Common myeloid progenitor, CD34-positive (primary cell): ENCODE results near the gene GAST.
"Not testable (repeated sequence)": the region's sequence is repeated elsewhere in the genome, so short reads cannot be mapped to it uniquely, and the experiment has no call there.

Experiments used
- CTCF ChIA-PET: fragments of 350-600 bp; sonication (Branson Sonifier 250); formaldehyde crosslinking; loops from one replicate; lab custom pipeline; 2021; ENCODE audit warnings: antibody characterized with exemption; lab: Charles Lee
- POLR2A ChIA-PET: fragments of 350-600 bp; sonication (Branson Sonifier 250); formaldehyde crosslinking; loops from one replicate; lab custom pipeline; 2021; ENCODE audit warnings: antibody characterized with exemption; lab: Charles Lee
- DNase-seq, 3 donors: peaks; one replicate each; pipeline versions ENCODE4 v3.0.0 to v3.0.0-alpha.2; 2013
- H3K27ac ChIP-seq, 2 experiments: 1 replicate in 1 of 2; 2 replicates in 1 of 2; pipeline ENCODE4 v1.7.0; 2013; ENCODE audit warnings: inconsistent platforms in 2 of 2, low read length in 2 of 2, mild to moderate bottlenecking in 2 of 2, low read depth in 1 of 2, moderate library complexity in 1 of 2; ENCODE audit not compliant: severe bottlenecking in 2 of 2, insufficient read depth in 1 of 2, poor library complexity in 1 of 2
- H3K27me3 ChIP-seq, 5 experiments: replicated peaks in 2 of 5; 1 replicate in 3 of 5; 2 replicates in 2 of 5; pipeline versions ENCODE4 v1.6.1 to v1.7.0; 2013; ENCODE audit warnings: low read length in 4 of 5, mild to moderate bottlenecking in 2 of 5, moderate library complexity in 2 of 5, inconsistent platforms in 1 of 5; ENCODE audit not compliant: insufficient read depth in 5 of 5, control insufficient read depth in 4 of 5
- H3K36me3 ChIP-seq, 4 experiments: 1 replicate in 2 of 4; 2 replicates in 2 of 4; pipeline versions ENCODE4 v1.6.1 to v1.7.0; 2013; ENCODE audit warnings: low read length in 3 of 4, control low read depth in 1 of 4, mild to moderate bottlenecking in 1 of 4; ENCODE audit not compliant: control insufficient read depth in 4 of 4, insufficient read depth in 4 of 4
- H3K4me1 ChIP-seq, 4 experiments: 1 replicate in 3 of 4; 2 replicates in 1 of 4; pipeline versions ENCODE4 v1.6.1 to v1.7.1; 2013; ENCODE audit warnings: low read length in 3 of 4, mild to moderate bottlenecking in 3 of 4, control low read depth in 1 of 4, inconsistent platforms in 1 of 4, moderate library complexity in 1 of 4; ENCODE audit not compliant: control insufficient read depth in 4 of 4, insufficient read depth in 4 of 4; ENCODE audit errors: control extremely low read depth in 1 of 4
- H3K4me3 ChIP-seq, 7 experiments: 1 replicate in 4 of 7; 2 replicates in 3 of 7; pipeline versions ENCODE4 v1.5.1 to v1.7.0; 2013; ENCODE audit warnings: mild to moderate bottlenecking in 7 of 7, low read length in 6 of 7, moderate library complexity in 6 of 7, inconsistent platforms in 2 of 7, low read depth in 2 of 7, control low read depth in 1 of 7; ENCODE audit not compliant: insufficient read depth in 4 of 7, control insufficient read depth in 1 of 7; ENCODE audit errors: extremely low read depth in 1 of 7
- H3K9me3 ChIP-seq, 5 experiments: 1 replicate in 4 of 5; 2 replicates in 1 of 5; pipeline versions ENCODE4 v1.6.1 to v1.7.1; 2013; ENCODE audit warnings: low read length in 4 of 5, mild to moderate bottlenecking in 2 of 5, inconsistent platforms in 1 of 5, low read depth in 1 of 5, moderate library complexity in 1 of 5; ENCODE audit not compliant: control insufficient read depth in 4 of 5, insufficient read depth in 2 of 5; ENCODE audit errors: control extremely low read depth in 1 of 5
- WGBS: methylation state at CpG from one replicate; pipeline ENCODE4 v1.1.5; 2013; ENCODE audit not compliant: insufficient coverage; 5-methylcytosine and 5-hydroxymethylcytosine counted together

GAST gene

GRCh38 chr17:41695954-41696757 lies 16.0 kb upstream of the GAST start:
- CTCF ChIA-PET: interaction anchor here (0.8 to 2.1 kb wide), 13 partner anchors 9 to 264 kb away, joined by 3 to 12 read pairs (median 5); partner anchors contain the start of genes FKBP10 and JUP
- WGBS: 56% methylated on average over 10 of the region's 11 CpGs
- POLR2A ChIA-PET: interaction anchor here (1.0 to 1.2 kb wide), 2 partner anchors 9 to 17 kb away, joined by 3 to 4 read pairs; no protein-coding TSS in a partner anchor
- peak; percentile 83 to 93 (median 93) for DNase-seq
- Histone ChIP-seq H3K27me3 (no peaks in the 10 kb centered on the region), H3K27ac (no peak overlapping the region), H3K36me3 (peaks cover 9 to 35% (median 29%) of the 10 kb centered on the region in 4 experiments), H3K4me1 (peaks cover 0 to 13% (median 8%) of the 10 kb centered on the region in 4 experiments), H3K4me3 (no peak overlapping the region), H3K9me3 (no peaks in the 10 kb centered on the region)

DNA sequence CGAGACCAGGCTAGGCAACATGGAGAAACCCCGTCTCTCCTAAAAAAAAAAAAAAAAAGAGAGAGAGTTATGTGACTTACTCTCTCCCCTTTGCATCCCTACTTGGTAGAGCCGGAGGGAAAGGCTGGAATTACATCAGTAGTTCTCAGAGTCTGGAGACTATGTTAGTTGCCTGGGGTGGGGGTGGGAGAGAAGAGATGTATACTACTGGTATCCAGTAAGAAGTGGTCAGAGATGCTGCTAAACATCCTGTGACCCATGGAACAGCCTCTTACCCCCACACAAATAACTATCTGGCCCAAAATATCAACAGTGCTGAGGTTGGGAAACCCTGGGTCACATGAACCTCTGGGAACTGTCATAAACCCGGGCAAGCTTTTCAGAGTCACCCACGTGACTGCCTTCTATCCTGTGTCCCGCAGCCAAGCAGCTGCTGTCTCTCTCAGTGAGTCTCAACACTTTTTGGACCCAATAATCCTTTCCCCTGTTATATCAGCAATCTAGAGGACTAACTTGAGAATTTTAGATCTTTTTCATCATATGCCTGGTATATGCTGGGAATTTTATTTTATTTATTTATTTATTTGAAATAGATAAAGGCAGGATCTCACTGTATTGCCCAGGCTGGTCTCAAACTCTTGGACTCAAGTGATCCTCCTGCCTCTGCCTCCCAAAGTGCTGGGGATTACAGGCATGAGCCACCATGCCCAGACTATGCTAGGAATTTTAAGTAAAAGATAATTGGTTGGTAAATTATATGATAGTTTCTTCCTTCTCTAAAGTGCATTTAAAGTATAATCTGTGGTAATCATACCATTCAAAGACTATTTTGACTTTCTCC lies 14.8 kb upstream of the GAST start:
- Histone ChIP-seq H3K36me3 (peaks cover 5 to 23% (median 18%) of the 10 kb centered on the region in 4 experiments), H3K4me3 (no peak overlapping the region), H3K27ac (no peak overlapping the region), H3K9me3 (no peaks in the 10 kb centered on the region), H3K4me1 (peaks cover 0 to 12% (median 9%) of the 10 kb centered on the region in 4 experiments), H3K27me3 (no peaks in the 10 kb centered on the region)
- ChIA-PET CTCF (no interaction called here), POLR2A (interaction anchor here (0.9 kb wide), 1 partner anchor 9 kb away, joined by 3 read pairs; no protein-coding TSS in a partner anchor)
- peak in 2 of 3 donors; percentile 55 to 60 for DNase-seq
- WGBS: 51% methylated on average over 5 of the region's 6 CpGs

DNA sequence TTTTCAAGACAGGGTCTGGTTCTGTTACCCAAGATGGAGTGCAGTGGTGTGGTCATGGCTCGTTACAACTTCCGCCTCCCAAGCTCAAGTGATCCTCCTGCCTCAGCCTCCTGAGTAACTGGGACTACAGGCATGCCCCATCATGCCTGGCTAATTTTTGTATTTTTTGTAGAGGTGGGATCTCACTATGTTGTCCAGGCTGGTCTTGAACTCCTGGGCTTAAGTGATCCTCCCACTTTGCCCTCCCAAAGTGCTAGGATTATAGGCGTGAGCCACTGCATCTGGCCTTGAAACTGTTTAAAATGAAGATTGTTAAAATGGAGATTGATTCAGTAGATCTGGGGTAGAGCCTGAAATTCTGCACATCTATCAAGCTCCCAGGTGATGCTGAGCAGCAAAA lies 11.3 kb upstream of the GAST start:
- H3K27ac ChIP-seq, H3K4me3 ChIP-seq, H3K27me3 ChIP-seq, POLR2A ChIA-PET, DNase-seq, CTCF ChIA-PET, H3K9me3 ChIP-seq, H3K36me3 ChIP-seq: not testable (repeated sequence)
- WGBS: 100% methylated on average over 2 of the region's 3 CpGs
- peaks cover 0 to 12% (median 8%) of the 10 kb centered on the region in 4 experiments for H3K4me1 ChIP-seq

GRCh38 chr17:41702712-41703111 lies 9.4 kb upstream of the GAST start:
- WGBS: 96% methylated on average over 6 of the region's 8 CpGs

DNA sequence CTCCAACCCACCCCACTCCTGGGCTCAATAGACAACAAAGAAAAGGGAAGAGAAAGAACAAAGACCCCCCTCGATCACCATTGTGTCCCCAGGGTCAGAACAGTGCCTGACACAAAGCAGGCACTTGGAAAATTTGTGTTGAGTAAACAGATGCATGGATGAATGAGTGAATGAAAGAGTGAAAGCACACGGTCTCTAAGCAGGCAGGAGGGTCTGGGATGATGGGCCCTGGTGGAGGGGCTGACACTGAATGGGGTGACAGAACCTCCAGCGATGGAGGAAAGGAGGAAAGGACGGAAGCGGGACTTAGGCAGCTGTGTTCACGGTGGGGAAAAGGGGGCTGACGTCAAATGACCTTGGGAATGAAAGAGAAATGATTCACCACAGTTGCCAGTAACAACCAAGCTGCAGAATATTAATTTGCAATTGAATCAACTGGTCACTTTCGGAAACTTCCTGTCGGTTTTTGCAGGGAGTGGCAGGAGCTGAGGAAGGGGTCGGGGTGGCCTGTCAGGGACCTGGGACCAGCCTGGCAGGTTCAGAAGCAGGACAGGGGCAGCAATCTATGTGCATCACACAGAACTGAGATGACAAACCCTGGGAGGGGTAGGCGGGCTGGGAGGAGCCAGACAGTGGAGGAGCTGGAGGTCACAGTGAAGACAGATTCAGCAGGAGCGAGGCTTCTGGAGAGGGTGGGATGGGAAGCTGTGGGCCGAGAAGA lies 6.7 kb upstream of the GAST start:
- Histone ChIP-seq H3K4me3 (no peak overlapping the region), H3K36me3 (no peaks in the 10 kb centered on the region), H3K27ac (no peak overlapping the region), H3K9me3 (no peaks in the 10 kb centered on the region), H3K4me1 (peaks cover 0 to 4% (median under 1%) of the 10 kb centered on the region in 4 experiments), H3K27me3 (no peaks in the 10 kb centered on the region)
- POLR2A ChIA-PET: interaction anchor here (0.7 to 2.2 kb wide), 3 partner anchors 10 to 16 kb away, joined by 3 to 7 read pairs (median 4); partner anchors contain the start of gene EIF1
- CTCF ChIA-PET: interaction anchor here (0.7 to 2.9 kb wide), 2 partner anchors 9 to 33 kb away, joined by 3 to 12 read pairs; no protein-coding TSS in a partner anchor
- whole genome bisulfite sequencing: 94% methylated on average over 11 of the region's 13 CpGs
- DNase-seq: no peak

More at GRCh38 chr17:41702712-41703111, 9.4 kb upstream of the GAST start:
- Histone ChIP-seq H3K27me3 (no peaks in the 10 kb centered on the region), H3K4me1 (peaks cover 0 to 4% (median under 1%) of the 10 kb centered on the region in 4 experiments), H3K27ac (no peak overlapping the region), H3K9me3 (no peaks in the 10 kb centered on the region), H3K4me3 (no peak overlapping the region), H3K36me3 (no peaks in the 10 kb centered on the region)
- DNase-seq: no peak
- ChIA-PET CTCF (no interaction called here), POLR2A (interaction anchor here (0.6 to 0.7 kb wide), 2 partner anchors 9 to 14 kb away, joined by 3 to 6 read pairs; no protein-coding TSS in a partner anchor)
